Fibroblast of skin of right quadriceps (primary cell): ENCODE measurements around the gene TNFRSF13B.
"Not testable (repeated sequence)": the region's sequence is repeated elsewhere in the genome, so short reads cannot be mapped to it uniquely, and the experiment has no call there.

Experiments used
- DNase-seq: peaks from one replicate; pipeline ENCODE4 v3.0.0-alpha.2; 2013

The TNFRSF13B gene

GRCh38 chr17:16924696-16925440 lies 47.0 kb downstream of the TNFRSF13B start:
- no peak for DNase-seq

- DNase-seq, result no peak
Measured at GRCh38 chr17:16923904-16924695, 47.8 kb downstream of the TNFRSF13B start.

GRCh38 chr17:16923097-16923903 lies 48.6 kb downstream of the TNFRSF13B start:
- no peak for DNase-seq

- DNase-seq, result no peak
Measured at GRCh38 chr17:16922386-16923096, 49.4 kb downstream of the TNFRSF13B start.

GRCh38 chr17:16921451-16921850 lies 50.5 kb downstream of the TNFRSF13B start:
- not testable (repeated sequence) for DNase-seq

- no peak for DNase-seq
Measured at GRCh38 chr17:16920628-16921020, 51.3 kb downstream of the TNFRSF13B start.

GRCh38 chr17:16919663-16920627 lies 52.0 kb downstream of the TNFRSF13B start:
- DNase-seq, result no peak

GRCh38 chr17:16918443-16918842 lies 53.5 kb downstream of the TNFRSF13B start:
- no peak for DNase-seq

GRCh38 chr17:16917671-16918394 lies 54.1 kb downstream of the TNFRSF13B start:
- no peak for DNase-seq

GRCh38 chr17:16916557-16916920 lies 55.4 kb downstream of the TNFRSF13B start:
- no peak for DNase-seq

GRCh38 chr17:16915752-16916556 lies 56.0 kb downstream of the TNFRSF13B start:
- DNase-seq, result peak; percentile 43

- no peak for DNase-seq
Measured at GRCh38 chr17:16913463-16913862, 58.5 kb downstream of the TNFRSF13B start.

GRCh38 chr17:16912021-16912962 lies 59.6 kb downstream of the TNFRSF13B start:
- no peak for DNase-seq

- DNase-seq, result no peak
Measured at GRCh38 chr17:16911141-16911937, 60.6 kb downstream of the TNFRSF13B start.

- no peak for DNase-seq
Measured at GRCh38 chr17:16910341-16910740, 61.6 kb downstream of the TNFRSF13B start.

GRCh38 chr17:16909472-16910246 lies 62.3 kb downstream of the TNFRSF13B start:
- DNase-seq, result peak; percentile 20

GRCh38 chr17:16908273-16908672 lies 63.6 kb downstream of the TNFRSF13B start:
- no peak for DNase-seq
